CD4-positive, alpha-beta T cell treated with Interleukin-4 for 4 hours (primary cell): ENCODE measurements around the gene ASGR1.
"Not testable (repeated sequence)": the region's sequence is repeated elsewhere in the genome, so short reads cannot be mapped to it uniquely, and the experiment has no call there.

ENCODE experiments used
- DNase-seq: peaks from one replicate; pipeline ENCODE4 v3.0.0-alpha.2; 2020

The ASGR1 gene

GRCh38 chr17:7147772-7148171 lies 31.4 kb downstream of the ASGR1 start:
- DNase-seq = peak; percentile 16

DNA sequence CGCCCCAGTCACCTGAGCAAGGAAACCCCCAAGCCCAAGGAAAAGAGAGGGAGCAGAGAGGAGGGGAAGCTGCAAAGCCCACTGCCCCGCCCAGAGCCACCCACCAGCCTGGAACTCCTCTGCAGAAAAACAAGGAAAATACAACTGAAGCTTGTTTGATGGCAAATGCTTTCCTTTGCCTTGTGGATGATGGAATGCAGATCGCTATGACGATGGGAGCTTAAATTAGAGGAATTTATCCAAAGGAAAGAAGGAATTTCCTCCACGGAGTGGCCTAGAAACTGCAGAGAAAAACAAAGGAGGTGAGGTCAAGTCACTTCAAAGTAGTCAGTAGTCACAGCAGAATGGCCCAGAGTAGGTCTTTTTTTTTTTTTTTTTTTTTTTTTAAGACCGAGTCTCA lies 33.1 kb downstream of the ASGR1 start:
- DNase-seq = no peak

DNA sequence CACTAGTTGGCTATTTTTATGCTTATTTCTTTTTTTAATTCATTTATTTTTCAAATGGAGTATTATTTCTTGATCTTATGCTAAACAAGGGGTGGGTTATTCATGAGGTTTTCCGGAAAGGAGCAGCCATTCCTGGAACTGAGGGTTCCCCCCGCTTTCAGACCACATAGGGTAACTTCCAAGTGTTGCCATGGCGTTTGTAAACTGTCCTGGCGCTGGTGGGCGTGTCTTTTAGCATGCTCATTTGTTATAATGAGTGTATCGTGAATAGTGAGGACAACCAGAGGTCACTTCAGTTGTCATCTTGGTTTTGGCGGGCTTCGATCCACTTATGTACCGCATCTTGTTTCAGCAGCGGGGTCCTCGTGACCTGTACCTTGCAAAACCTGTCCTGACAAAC lies 35.0 kb downstream of the ASGR1 start:
- no peak for DNase-seq

DNA sequence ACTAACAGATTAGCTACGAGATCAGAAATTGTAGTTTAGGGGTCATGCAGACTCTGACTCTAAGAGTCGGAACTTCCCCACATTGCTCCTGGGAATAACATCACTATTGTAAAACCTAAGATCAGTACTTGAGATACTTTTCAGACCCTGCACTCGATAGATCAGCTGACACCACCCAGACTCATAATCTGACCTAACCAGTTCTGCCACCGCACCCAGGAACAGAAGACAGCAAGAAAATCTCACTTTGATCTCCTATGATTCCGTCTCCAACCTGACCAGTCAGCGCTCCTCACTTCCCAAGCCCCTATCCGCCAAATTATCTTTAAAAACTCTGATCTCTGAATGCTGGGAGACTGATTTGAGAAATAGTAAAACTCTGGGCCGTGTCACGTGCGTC lies 37.3 kb downstream of the ASGR1 start:
- DNase-seq = no peak

GRCh38 chr17:7139400-7139799 lies 39.8 kb downstream of the ASGR1 start:
- no peak for DNase-seq

DNA sequence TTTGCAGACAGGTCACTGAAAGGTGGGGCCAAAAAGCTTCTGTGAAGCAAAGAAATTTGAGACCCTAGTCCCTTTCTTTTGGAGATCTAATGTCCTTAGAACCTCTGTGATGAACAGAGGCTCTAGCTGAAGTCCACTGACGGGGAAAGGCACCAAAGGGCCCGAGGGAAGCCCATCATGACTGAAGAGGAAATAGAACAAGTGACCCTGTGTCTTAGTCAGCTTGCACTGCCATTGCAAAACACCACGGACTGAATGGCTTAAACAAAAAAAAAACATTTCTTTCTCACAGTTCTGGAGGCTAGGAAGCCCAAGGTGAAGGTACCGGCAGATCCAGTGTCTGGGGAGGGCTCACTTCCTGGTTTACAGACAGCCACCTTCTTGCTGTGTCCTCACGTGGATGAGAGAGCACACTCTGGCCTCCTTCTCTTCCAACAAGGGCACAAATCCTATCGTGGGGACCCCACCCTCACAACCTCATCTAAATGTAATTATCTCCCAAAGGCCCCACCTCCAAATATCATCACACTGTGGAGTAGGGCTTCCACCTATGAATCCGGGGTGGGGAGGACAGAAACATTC lies 40.3 kb downstream of the ASGR1 start:
- no peak for DNase-seq

DNA sequence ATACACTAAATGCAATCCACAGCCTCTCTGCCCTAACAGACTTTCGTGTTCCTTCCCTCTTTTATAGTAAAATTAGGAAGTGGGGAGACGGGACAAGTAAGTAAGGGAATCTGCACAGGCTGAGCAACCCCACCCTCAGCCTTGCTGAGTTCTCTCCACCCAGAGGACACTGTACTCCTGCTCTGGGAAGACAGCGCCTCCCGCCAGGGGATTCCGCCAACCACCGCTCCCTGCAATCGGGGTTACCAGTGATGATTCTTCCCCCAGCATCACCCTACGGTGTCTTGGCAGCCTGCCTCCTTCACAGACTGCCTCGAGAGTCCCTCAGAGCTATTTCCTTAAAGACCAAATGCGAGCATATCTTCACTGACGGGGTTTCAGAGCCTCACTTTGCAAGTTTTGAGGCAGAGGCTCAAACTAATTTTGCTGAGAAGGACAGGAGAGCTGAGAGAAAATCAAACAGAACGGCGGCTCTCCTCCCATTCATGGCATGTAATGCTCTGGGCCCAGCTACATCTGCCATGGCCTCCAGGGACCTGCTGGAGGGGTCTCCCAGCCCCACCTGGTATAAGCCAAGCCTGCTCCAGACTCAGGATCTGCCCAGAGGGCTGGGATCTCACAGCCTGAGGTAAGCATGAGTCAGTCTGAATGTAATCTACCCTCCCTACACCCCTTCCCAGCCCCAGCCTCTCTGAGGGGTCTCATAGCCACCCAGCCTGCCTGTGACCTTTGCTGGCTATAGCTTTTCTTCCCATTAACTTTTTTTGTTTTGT lies 41.8 kb downstream of the ASGR1 start:
- no peak for DNase-seq

GRCh38 chr17:7136266-7136877 lies 42.8 kb downstream of the ASGR1 start:
- peak; percentile 75 for DNase-seq

DNA sequence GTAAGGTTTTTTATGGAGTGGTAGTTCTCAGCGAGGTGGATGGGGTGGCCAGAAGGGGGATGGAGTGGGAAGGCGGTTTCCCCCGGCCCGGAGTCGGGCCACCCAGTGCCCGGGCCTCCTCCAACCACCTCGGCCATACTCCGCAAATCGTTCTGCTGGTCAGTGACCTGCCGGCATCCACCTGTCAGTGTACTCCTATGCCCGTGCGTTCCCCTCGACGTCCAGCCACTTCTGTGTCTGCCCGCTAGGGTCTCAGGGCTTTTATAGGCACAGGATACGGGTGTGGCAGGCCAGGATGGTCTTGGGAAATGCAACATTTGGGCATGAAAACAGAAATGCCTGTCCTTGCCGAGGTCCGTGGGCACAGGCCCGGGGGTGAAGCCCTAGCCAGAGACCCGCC lies 45.3 kb downstream of the ASGR1 start:
- no peak for DNase-seq

DNA sequence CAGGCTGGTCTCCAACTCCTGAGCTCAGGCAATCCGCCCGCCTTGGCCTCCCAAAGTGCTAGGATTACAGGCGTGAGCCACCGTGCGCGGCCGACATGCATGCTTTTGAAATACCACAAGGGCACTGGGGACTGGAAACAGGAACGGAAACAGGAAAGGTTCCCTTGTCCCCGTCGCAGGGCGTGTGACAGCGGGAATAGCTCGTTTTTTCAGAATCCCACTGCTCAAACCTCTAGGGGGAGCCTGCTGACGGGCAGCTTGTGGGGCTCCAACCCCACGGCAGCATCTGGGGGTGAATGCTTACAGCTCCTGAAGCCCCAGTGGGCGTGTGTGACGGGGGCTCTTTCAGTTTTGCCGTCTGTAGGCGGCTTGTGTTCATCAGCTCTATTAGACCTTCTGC lies 45.7 kb downstream of the ASGR1 start:
- DNase-seq = peak; percentile 56

- peak; percentile 90 for DNase-seq
Measured at GRCh38 chr17:7132511-7133094, 46.6 kb downstream of the ASGR1 start.

DNA sequence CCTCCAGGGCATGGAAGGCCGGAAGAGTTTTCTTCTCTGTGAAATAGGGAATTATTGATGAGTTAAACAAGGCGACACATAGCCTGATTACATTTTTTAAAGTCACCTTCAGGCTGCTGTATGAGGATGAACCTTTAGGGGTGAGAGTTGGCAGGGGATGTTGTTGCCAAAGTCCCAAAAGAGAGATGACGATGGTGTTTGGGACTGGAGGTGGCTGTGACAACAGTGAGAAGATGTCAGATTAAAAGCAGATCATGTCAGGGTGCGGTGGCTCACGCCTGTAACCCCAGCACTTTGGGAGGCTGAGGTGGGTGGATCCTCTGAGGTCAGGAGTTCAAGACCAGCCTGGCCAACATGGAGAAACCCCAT lies 47.8 kb downstream of the ASGR1 start:
- no peak for DNase-seq

DNA sequence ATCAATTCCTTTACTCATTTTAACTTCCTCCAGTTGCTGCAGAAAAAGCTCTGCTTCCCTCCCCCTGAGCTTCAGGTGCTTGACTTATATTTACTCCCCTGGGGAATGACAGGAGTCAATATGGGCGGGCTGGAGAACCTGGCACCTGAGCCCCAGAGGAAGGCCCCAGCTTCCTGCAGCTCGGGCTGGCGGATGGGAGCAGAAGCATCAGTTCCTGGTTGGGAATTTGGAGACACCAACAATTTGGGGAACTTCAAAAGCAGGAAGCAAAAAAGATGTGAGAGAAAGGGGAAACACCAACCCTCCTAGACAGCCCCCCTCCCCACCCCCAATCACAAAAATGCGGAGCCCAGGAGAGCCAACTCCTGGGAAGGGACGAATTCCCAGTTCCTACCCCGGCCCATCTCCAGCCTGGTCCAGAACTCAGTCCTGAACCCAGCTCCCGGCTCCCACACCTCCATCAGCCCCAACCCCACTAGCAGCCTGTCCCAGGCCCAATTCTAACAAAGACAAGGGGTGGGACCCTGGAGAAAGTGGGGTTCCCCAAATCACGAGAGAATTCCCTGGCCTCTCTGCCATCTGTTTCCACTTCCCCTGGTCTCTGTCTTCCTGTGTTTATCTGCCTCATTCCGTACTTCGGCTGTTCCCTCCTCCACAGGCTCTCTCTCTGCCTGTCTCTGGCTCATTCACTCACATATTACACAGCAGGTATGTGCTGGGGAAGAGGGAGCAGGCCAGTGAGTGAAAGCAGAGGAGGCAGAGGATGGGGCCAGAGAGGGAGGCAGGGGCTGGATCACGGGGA lies 48.3 kb downstream of the ASGR1 start:
- DNase-seq = no peak

GRCh38 chr17:7129311-7129710 lies 49.9 kb downstream of the ASGR1 start:
- no peak for DNase-seq

DNA sequence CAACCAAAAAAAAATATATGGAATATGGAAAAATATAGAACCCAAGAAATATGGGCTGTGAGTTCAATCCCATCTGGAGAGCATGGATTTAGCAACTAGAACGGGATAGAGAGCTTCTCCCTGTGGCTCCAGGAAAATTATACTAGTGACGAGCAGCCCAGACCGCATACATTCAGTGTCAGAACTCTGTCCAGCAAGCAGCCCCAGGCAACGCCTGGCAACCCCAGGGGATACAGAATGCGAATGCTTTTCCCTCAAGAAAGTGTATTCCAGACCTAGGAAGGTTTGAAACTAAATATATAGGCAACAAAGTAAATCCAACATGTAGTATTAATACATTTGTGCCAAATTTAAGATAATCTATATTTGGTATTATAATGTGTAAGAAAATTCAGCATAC lies 51.0 kb downstream of the ASGR1 start:
- no peak for DNase-seq

DNA sequence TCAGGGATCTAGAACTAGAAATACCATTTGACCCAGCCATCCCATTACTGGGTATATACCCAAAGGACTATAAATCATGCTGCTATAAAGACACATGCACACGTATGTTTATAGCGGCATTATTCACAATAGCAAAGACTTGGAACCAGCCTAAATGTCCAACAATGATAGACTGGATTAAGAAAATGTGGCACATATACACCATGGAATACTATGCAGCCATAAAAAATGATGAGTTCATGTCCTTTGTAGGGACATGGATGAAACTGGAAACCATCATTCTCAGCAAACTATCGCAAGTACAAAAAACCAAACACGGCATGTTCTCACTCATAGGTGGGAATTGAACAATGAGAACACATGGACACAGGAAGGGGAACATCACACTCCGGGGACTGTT lies 51.7 kb downstream of the ASGR1 start:
- DNase-seq = not testable (repeated sequence)

DNA sequence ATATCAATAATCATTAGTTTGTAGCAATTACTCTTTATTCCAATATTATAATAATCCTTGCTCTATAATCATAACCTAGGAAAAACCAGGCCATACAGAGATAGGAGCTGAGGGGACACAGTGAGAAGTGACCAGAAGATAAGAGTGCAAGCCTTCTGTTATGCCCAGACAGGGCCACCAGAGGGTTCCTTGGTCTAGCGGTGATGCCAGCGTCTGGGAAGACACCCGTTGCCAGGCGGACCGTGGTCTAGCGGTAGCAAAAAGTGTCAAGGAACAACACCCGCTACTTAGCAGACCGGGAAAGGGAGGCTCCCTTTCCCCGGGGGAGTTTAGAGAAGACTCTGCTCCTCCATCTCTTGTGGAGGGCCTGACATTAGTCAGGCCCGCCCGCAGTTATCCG lies 52.8 kb downstream of the ASGR1 start:
- DNase-seq = not testable (repeated sequence)

DNA sequence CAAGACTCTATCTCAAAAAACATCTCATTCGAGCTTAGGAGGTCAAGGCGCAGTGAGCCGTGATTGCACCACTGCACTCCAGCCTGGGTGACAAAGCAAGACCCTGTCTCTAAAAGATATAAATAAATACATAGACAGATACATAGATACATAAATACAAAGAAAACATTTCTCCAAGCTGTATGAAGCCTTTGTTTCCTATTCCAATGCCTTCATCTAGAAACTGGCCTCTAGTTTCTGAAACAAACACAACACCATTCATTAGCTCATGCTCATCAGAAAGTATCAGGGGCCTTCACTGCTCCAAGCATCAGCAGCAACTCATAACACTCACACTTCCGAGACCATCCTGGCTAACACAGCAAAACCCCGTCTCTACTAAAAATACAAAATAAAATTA lies 54.2 kb downstream of the ASGR1 start:
- no peak for DNase-seq

DNA sequence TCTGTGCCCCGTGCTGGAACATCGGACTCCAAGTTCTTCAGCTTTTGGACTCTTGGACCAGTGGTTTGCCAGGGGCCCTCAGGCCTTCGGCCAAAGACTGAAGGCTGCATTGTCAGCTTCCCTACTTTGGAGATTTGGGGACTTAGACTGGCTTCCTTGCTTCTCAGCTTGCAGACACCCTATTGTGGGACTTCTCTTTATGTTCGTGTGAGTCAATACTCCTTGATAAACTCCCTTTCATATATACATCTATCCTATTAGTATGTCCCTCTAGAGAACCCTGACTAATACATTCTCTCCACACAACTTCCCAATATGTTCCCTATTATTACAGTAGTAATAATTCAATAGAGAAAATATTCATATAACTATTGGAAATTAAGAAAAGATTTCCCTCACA lies 55.3 kb downstream of the ASGR1 start:
- DNase-seq = no peak
